AML-193 (cell line): ENCODE data around the gene ACACA.
"Not testable (repeated sequence)": the region's sequence is repeated elsewhere in the genome, so short reads cannot be mapped to it uniquely, and the experiment has no call there.

Source experiments
- DNase-seq, 2 experiments: peaks; one replicate each; lab custom pipeline; 2025; lab: John Stamatoyannopoulos, UW

The ACACA gene

DNA sequence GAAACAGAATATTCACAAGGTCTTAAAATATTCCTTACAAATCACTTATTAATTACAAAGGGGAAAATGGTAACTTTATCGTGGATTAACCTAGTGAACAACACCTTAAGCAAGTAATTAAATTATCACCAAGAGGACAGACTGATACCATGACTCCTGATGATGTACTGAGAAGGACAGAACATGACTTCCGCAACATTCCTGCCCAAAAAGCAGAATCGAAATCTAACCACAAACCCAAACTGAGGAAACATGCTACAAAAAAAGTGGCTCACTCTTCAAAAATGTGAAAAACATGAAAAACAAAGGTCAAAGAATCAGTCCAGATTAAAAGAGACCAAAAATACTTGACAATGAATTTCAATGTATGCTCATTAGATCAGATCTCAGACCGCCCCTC, 306.4 kb downstream of the ACACA start:
- DNase-seq: no peak

GRCh38 chr17:37098910-37099664, 307.5 kb downstream of the ACACA start:
- no peak for DNase-seq

- DNase-seq: no peak
Measured at GRCh38 chr17:37098152-37098551, 308.5 kb downstream of the ACACA start.

GRCh38 chr17:37097154-37097553, 309.5 kb downstream of the ACACA start:
- DNase-seq: no peak

DNA sequence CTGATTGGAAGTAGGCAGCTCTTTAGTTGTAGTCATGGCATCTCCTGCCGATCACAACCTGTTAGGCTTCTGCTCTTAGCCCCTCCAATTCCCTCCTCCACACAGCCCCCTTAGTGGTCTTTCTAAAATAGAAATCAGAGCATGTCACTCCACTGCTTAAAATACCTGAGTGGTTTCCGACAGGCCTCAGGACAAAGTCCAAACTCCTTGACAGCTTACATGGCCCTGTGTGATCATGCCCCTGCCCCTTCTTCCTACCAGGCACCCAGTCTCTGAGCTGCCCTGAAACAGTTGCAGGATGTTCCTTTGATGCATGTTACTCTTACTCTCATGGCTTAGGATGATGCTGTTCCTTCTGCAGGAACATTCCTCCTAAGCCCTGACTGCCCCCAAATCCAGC, 310.6 kb downstream of the ACACA start:
- DNase-seq: no peak

- DNase-seq: no peak
Measured at GRCh38 chr17:37094391-37094790, 312.2 kb downstream of the ACACA start.

DNA sequence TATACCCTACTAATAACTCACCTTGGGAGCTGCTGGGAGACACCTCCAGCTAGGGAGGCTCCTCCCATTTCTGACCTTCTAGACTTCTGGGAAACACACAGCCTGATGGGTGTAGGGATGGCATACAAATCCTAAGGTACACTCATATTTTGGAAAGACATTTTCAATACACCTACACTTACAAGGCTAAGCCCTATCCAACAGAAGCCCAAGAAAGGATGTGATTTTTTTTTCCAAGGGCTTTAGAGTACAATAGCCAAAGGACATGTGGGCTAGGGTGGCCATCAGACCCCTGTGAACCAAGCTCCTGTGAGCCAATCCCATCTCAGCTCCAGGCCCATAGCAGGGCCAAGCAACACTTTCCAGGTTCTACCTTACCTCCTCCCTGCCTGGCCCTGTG, 313.9 kb downstream of the ACACA start:
- DNase-seq: no peak

- DNase-seq: no peak
Measured at GRCh38 chr17:37092071-37092470, 314.6 kb downstream of the ACACA start.

DNA sequence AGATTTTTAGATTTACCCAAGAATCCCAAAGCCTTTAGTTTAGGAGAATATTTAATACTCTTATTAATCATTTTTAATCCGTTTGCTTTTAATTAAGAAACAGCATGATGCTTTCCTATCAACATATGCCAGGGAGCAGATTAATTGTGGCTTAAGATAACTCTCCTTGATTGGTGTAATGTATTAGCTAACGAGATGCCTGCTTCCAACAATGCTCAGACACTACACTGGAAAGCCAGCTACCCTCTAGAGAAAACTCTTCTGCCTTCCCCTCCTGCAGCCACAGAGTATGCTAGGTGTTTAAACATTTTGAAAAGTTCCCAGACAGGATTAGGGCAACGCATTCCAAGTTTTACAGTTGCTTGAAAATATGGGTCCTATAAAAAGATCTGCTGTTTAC, 315.7 kb downstream of the ACACA start:
- no peak for DNase-seq

GRCh38 chr17:37089956-37090355, 316.7 kb downstream of the ACACA start:
- peak; percentile 60 to 72 for DNase-seq

DNA sequence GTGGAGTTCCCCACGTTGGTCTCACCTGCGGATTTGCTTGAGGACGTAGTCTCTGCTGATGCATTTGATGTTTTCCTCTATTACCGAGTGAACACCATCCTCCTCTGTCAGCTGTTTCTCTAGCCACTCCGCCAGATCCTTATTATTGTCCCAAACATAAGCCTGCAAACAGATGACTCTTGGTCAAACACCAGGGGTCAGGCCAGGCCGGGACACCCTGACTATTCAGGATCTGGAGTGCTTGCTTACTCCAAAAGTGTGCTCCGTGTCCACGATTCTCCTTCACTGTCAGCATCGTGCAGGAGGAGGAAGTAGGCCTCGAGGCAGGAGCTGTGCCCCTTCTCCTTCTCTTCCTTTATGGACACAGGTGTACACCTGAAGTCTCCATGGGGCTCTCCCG, 317.7 kb downstream of the ACACA start:
- DNase-seq: no peak

- DNase-seq: no peak
Measured at GRCh38 chr17:37088459-37088858, 318.2 kb downstream of the ACACA start.

DNA sequence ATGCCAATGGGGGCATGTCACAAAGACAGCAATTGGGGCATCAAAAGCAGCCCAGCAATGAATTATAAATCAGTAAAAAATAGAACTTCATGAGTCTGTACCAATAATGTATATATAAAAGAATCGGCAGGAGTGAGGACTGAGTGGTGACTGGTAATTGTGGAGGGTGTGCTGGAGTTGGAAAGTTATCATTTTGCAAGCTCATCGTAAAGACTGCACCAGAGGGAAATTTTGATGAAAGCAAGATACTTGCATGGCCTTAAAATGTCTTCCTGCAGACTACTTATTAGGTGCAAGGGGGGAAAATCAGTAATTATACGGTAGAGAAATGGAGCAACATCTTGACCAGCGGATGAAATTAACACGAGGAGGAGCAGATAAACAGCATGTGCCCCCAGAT, 319.0 kb downstream of the ACACA start:
- DNase-seq: no peak

- no peak for DNase-seq
Measured at GRCh38 chr17:37086948-37087347, 319.7 kb downstream of the ACACA start.

GRCh38 chr17:37086334-37086733, 320.3 kb downstream of the ACACA start:
- no peak for DNase-seq

- DNase-seq: no peak
Measured at GRCh38 chr17:37084372-37084771, 322.3 kb downstream of the ACACA start.

GRCh38 chr17:37083456-37083855, 323.2 kb downstream of the ACACA start:
- no peak for DNase-seq

DNA sequence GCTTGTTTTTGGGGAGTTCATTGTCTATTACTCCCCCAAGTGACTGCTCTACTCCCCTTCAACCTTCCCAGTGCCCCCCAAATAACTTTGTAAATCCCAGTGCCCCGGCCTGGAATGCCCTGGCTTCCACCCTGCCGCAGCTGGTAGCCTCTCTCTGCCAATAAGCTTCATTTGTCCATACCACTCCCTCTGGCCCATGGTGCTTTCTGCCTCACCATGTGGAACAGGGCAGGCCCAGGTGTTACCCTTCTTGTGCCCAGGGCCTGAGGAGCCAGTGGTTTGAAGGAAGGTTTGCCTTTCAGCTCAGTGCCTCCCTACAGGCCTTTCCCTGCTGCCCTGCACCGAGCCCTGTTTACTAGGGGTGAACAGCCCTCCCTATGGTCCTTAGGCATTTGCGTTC, 323.7 kb downstream of the ACACA start:
- no peak for DNase-seq

DNA sequence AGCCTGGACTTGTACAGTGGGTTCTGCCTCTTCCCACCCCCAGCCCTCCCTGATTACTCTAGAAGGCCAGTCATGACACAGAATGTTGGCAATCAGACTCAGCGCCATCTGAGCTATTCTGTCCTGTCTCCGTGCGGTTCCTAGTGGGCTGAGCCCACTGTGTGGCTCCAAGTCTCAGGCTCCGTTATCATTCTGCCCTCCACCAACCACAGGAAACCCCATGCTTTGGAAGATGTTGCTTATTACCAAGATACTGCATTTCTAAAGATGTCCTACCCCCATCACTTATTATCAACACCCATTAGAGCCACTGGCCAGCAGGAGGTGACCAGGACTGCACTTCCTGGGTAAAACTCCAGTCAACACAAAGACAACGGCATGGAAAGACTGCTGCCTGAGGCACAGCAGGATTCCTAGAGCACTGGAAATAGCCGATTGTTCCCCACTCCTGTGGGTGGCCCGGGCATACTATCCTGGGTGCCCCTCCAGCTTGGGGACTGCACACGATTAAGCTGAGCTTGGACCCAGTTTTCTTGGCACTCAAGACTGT, 324.2 kb downstream of the ACACA start:
- no peak for DNase-seq

GRCh38 chr17:37081287-37081686, 325.3 kb downstream of the ACACA start:
- peak in 1 of 2 experiments; percentile 2 for DNase-seq

GRCh38 chr17:37079735-37080134, 326.9 kb downstream of the ACACA start:
- peak; percentile 42 to 49 for DNase-seq

GRCh38 chr17:37079065-37079708, 327.4 kb downstream of the ACACA start:
- DNase-seq: no peak

- not testable (repeated sequence) for DNase-seq
Measured at GRCh38 chr17:37073464-37073863, 333.2 kb downstream of the ACACA start.
